Adrenal gland (tissue), 5 donors: ENCODE measurements around the gene COG7.
"Not testable (repeated sequence)": the region's sequence is repeated elsewhere in the genome, so short reads cannot be mapped to it uniquely, and the experiment has no call there.

ENCODE experiments used
- POLR2A ChIP-seq, 2 donors: fragments of 450-650 bp; IDR thresholded peaks; one replicate each; pipeline ENCODE4 v1.6.1; 2017; ENCODE audit warnings: antibody characterized with exemption in 2 of 2, mild to moderate bottlenecking in 2 of 2, moderate library complexity in 1 of 2
- TF ChIP-seq, protein P1 (sequence below), 6 experiments: fragments of 450-650 bp in 4 of 6; fragments of 200-600 bp in 2 of 6; sonication (generic) in 1 of 6; IDR thresholded peaks; 1 replicate in 5 of 6; 2 replicates in 1 of 6; pipeline versions ENCODE4 v1.5.1 to v1.8.0; 2016 to 2021; ENCODE audit warnings: antibody characterized with exemption in 6 of 6, mild to moderate bottlenecking in 2 of 6, moderate library complexity in 1 of 6
- donor health status: DM: no; HTN: no; CAD: no.

GRCh38 chr16:23483492-23483891, 30.5 kb upstream of the COG7 start:
- TF ChIP-seq POLR2A (IDR thresholded peaks at IDR 0.05): not testable (repeated sequence)
- TF ChIP-seq, protein P1, sequence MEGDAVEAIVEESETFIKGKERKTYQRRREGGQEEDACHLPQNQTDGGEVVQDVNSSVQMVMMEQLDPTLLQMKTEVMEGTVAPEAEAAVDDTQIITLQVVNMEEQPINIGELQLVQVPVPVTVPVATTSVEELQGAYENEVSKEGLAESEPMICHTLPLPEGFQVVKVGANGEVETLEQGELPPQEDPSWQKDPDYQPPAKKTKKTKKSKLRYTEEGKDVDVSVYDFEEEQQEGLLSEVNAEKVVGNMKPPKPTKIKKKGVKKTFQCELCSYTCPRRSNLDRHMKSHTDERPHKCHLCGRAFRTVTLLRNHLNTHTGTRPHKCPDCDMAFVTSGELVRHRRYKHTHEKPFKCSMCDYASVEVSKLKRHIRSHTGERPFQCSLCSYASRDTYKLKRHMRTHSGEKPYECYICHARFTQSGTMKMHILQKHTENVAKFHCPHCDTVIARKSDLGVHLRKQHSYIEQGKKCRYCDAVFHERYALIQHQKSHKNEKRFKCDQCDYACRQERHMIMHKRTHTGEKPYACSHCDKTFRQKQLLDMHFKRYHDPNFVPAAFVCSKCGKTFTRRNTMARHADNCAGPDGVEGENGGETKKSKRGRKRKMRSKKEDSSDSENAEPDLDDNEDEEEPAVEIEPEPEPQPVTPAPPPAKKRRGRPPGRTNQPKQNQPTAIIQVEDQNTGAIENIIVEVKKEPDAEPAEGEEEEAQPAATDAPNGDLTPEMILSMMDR (IDR thresholded peaks at IDR 0.05): not testable (repeated sequence)
